DND-41 (cell line): Measurements from ENCODE around the gene HDAC3.

Experiments
- ATAC-seq: fragments of 200-7000 bp; cut with Tn5 transposase; 3 replicates; pipeline ENCODE4 v1.9.1; 2021; ENCODE audit warnings: low read depth; ENCODE audit not compliant: insufficient read depth
- DNase-seq: peaks from one replicate; pipeline ENCODE4 v3.0.0-alpha.2; 2020
- H2AFZ ChIP-seq: 2 replicates; pipeline ENCODE4 v1.6.0; 2012; ENCODE audit warnings: low read depth, low read length
- H3K27ac ChIP-seq: 2 replicates; pipeline ENCODE4 v1.5.1; 2012; ENCODE audit warnings: low read length, inconsistent platforms
- H3K27me3 ChIP-seq: fragments of 200-600 bp; sonication (generic); 2 replicates; pipeline ENCODE4 v1.6.0; 2012; ENCODE audit warnings: low read length, mild to moderate bottlenecking, inconsistent platforms; ENCODE audit not compliant: insufficient read depth, poor library complexity
- H3K36me3 ChIP-seq: 2 replicates; pipeline ENCODE4 v1.5.1; 2012; ENCODE audit warnings: low read length, inconsistent platforms; ENCODE audit not compliant: insufficient read depth
- H3K4me1 ChIP-seq: 2 replicates; pipeline ENCODE4 v1.5.1; 2012; ENCODE audit warnings: mild to moderate bottlenecking, low read length; ENCODE audit not compliant: insufficient read depth
- H3K4me2 ChIP-seq: 2 replicates; pipeline ENCODE4 v1.6.0; 2012; ENCODE audit warnings: mild to moderate bottlenecking, moderate library complexity, low read length, inconsistent platforms; ENCODE audit not compliant: insufficient read depth
- H3K4me3 ChIP-seq, 2 experiments: fragments of 200-600 bp in 1 of 2; shearing (Covaris generic) in 1 of 2; 2 replicates each; pipeline ENCODE4 v1.5.1; 2012 to 2016; ENCODE audit warnings: inconsistent platforms in 2 of 2, low read length in 2 of 2, mild to moderate bottlenecking in 2 of 2, low read depth in 1 of 2, moderate library complexity in 1 of 2
- H3K79me2 ChIP-seq: 2 replicates; pipeline ENCODE4 v1.6.0; 2012; ENCODE audit warnings: low read length, inconsistent platforms; ENCODE audit not compliant: insufficient read depth
- H3K9ac ChIP-seq: 2 replicates; pipeline ENCODE4 v1.6.0; 2012; ENCODE audit warnings: low read depth, mild to moderate bottlenecking, inconsistent platforms, low read length, moderate library complexity
- H3K9me3 ChIP-seq: 2 replicates; pipeline ENCODE4 v1.5.1; 2012; ENCODE audit warnings: low read length, moderate library complexity, mild to moderate bottlenecking, inconsistent platforms; ENCODE audit not compliant: insufficient read depth, severe bottlenecking
- H4K20me1 ChIP-seq: 2 replicates; pipeline ENCODE4 v1.6.0; 2012; ENCODE audit warnings: low read length; ENCODE audit not compliant: insufficient read depth
- EZH2 ChIP-seq: IDR thresholded peaks from 3 replicates; pipeline ENCODE4 v1.6.1; 2012; ENCODE audit warnings: borderline replicate concordance, low read depth, mild to moderate bottlenecking, moderate library complexity, low read length, inconsistent platforms; ENCODE audit not compliant: severe bottlenecking
- TF ChIP-seq, protein P1 (sequence below): IDR thresholded peaks from 2 replicates; pipeline ENCODE4 v1.5.1; 2012; ENCODE audit warnings: borderline replicate concordance, low read length, moderate library complexity, mild to moderate bottlenecking; ENCODE audit not compliant: poor library complexity, severe bottlenecking; ENCODE audit errors: extremely low read depth

Gene HDAC3

DNA sequence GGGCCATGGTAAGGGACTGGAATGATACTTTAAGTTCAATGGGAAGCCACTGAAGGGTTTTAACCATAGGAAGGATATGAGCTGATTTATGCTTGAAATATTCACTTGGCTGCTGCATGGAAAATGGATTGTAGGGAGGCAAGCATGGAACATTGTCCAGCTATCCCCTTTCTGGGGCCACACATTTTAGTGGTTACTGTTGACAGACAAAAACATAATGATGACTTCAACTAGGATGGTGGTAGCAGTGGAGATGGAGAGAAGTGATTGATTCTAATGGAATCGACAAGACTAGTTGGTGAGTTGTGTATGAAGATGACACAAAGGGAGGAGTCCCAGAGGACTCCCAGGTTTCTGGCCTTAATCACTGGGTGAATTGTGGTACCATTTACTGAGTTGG is 20.8 kb upstream of the HDAC3 start:
- Histone ChIP-seq H3K27me3 (peaks cover 2% of the 10 kb centered on the region), H3K36me3 (no peaks in the 10 kb centered on the region), H3K27ac (no peak overlapping the region), H4K20me1 (no peaks in the 10 kb centered on the region), H3K79me2 (no peaks in the 10 kb centered on the region), H3K4me3 (no peak overlapping the region), H2AFZ (no peak overlapping the region), H3K9me3 (no peaks in the 10 kb centered on the region), H3K9ac (no peak overlapping the region), H3K4me1 (no peaks in the 10 kb centered on the region), H3K4me2 (no peak overlapping the region)
- no peak for DNase-seq
- TF ChIP-seq, protein P1, sequence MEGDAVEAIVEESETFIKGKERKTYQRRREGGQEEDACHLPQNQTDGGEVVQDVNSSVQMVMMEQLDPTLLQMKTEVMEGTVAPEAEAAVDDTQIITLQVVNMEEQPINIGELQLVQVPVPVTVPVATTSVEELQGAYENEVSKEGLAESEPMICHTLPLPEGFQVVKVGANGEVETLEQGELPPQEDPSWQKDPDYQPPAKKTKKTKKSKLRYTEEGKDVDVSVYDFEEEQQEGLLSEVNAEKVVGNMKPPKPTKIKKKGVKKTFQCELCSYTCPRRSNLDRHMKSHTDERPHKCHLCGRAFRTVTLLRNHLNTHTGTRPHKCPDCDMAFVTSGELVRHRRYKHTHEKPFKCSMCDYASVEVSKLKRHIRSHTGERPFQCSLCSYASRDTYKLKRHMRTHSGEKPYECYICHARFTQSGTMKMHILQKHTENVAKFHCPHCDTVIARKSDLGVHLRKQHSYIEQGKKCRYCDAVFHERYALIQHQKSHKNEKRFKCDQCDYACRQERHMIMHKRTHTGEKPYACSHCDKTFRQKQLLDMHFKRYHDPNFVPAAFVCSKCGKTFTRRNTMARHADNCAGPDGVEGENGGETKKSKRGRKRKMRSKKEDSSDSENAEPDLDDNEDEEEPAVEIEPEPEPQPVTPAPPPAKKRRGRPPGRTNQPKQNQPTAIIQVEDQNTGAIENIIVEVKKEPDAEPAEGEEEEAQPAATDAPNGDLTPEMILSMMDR = no peak
- TF ChIP-seq EZH2 = no peak
- ATAC-seq = no peak

DNA sequence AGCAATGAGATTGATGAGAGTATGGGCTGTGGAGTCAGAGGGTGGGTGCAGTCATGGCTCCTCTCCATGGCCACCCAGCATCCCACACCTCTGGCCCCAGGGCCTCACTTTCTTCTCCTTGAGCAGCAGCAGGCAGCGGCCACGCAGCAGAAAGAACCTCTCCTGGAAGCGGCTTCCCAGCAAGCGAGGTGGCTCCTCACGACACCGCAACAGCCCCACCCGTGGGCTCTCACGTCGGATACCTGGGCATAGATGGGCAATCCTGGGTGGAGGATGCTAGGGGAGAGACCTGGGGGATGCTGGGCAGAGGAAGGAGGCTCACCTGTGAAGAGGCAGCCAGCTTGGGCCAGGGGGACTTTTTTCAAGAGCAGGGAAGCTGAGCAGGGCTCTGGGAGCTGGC is 19.7 kb upstream of the HDAC3 start:
- Histone ChIP-seq H3K9ac (no peak overlapping the region), H3K27me3 (peaks cover 4% of the 10 kb centered on the region), H3K36me3 (no peaks in the 10 kb centered on the region), H3K4me2 (no peak overlapping the region), H4K20me1 (no peaks in the 10 kb centered on the region), H3K4me3 (no peak overlapping the region), H3K79me2 (no peaks in the 10 kb centered on the region), H3K9me3 (no peaks in the 10 kb centered on the region), H2AFZ (no peak overlapping the region), H3K4me1 (no peaks in the 10 kb centered on the region), H3K27ac (no peak overlapping the region)
- ATAC-seq (no peak), DNase-seq (no peak)
- TF ChIP-seq, protein P1 = no peak
- no peak for TF ChIP-seq EZH2

DNA sequence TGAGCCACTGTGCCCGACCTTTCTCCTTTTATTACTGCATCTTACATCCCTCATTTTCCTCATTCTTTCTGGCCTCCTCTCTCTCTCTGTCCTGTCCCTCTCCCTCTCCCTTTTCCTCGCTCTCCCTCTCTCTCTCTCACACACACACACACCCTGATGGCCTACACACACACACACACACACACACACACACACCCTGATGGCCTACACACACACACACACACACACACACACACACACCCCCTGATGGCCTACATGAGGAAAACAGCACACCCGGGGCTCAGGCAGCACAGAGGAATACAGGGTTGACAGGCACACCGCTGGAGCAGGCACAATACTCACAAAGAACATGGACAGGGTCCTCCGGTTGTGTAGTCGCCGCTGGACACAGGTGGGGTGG is 18.4 kb upstream of the HDAC3 start:
- H3K9me3 ChIP-seq = no peaks in the 10 kb centered on the region
- ATAC-seq = 0 out of 3 replicates have a peak, but pooled peaks have one; percentile 17
- no peaks in the 10 kb centered on the region for H3K36me3 ChIP-seq
- no peak overlapping the region for H2AFZ ChIP-seq
- H3K4me1 ChIP-seq = no peaks in the 10 kb centered on the region
- H4K20me1 ChIP-seq = no peaks in the 10 kb centered on the region
- no peak overlapping the region for H3K4me2 ChIP-seq
- no peaks in the 10 kb centered on the region for H3K79me2 ChIP-seq
- no peak overlapping the region for H3K27ac ChIP-seq
- H3K27me3 ChIP-seq = peaks cover 4% of the 10 kb centered on the region
- no peak for DNase-seq
- no peak for TF ChIP-seq EZH2
- TF ChIP-seq, protein P1 = no peak
- H3K9ac ChIP-seq = no peak overlapping the region
- H3K4me3 ChIP-seq = no peak overlapping the region

DNA sequence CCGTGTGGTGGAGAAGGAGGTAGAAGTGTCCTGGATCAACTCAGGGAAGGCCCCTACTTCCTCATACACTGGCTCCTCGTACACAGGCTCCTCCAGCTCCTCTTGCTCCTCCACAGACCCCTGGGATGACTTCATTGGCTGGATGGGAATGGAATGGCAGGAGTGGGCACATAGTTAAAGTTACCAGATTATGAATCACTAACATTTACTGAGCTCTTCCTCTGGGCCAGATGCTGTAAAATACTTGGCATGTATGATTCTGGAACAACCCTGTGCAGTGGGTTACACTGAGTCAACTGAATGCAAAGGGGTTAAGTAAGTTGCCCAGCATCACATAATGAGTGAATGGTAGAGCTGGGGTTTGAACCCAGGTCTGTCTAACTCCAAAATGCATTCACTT is 17.6 kb upstream of the HDAC3 start:
- H3K9ac ChIP-seq = no peak overlapping the region
- ATAC-seq (no peak), DNase-seq (no peak)
- H3K36me3 ChIP-seq = no peaks in the 10 kb centered on the region
- no peak overlapping the region for H2AFZ ChIP-seq
- peaks cover 4% of the 10 kb centered on the region for H3K27me3 ChIP-seq
- H3K27ac ChIP-seq = no peak overlapping the region
- H3K79me2 ChIP-seq = no peaks in the 10 kb centered on the region
- no peak overlapping the region for H3K4me2 ChIP-seq
- no peaks in the 10 kb centered on the region for H3K9me3 ChIP-seq
- no peaks in the 10 kb centered on the region for H3K4me1 ChIP-seq
- TF ChIP-seq, protein P1 = no peak
- H3K4me3 ChIP-seq = no peak overlapping the region
- no peaks in the 10 kb centered on the region for H4K20me1 ChIP-seq
